Measurements from ENCODE around the gene PRLH.

DNA sequence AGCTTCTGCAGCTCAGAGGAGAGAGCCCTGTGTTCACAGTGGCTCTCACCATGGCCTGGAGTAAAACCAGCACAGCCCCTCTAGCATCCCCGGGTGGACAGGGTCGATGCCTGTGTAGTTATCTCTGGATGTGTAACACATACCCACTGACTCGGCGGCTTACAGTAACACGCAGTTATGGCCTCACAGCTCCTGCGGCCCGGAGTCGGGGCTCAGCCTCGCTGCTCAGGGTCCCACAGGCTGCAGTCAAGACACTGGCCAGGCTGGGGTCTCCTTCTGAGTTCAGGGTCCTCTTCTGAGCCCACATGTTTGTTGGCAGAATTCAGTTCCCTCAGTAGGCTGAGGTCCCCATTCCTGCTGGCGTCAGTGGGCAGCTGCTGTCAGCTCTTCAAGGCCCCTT, 26.7 kb downstream of the PRLH start:
- TF ChIP-seq, protein P1, sequence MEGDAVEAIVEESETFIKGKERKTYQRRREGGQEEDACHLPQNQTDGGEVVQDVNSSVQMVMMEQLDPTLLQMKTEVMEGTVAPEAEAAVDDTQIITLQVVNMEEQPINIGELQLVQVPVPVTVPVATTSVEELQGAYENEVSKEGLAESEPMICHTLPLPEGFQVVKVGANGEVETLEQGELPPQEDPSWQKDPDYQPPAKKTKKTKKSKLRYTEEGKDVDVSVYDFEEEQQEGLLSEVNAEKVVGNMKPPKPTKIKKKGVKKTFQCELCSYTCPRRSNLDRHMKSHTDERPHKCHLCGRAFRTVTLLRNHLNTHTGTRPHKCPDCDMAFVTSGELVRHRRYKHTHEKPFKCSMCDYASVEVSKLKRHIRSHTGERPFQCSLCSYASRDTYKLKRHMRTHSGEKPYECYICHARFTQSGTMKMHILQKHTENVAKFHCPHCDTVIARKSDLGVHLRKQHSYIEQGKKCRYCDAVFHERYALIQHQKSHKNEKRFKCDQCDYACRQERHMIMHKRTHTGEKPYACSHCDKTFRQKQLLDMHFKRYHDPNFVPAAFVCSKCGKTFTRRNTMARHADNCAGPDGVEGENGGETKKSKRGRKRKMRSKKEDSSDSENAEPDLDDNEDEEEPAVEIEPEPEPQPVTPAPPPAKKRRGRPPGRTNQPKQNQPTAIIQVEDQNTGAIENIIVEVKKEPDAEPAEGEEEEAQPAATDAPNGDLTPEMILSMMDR (IDR thresholded peaks at IDR 0.05): no peak
- no peak for TF ChIP-seq POLR2A (IDR thresholded peaks at IDR 0.05)

Measured in body of pancreas (tissue), 4 donors.